ENCODE measurements around the gene ENDOD1.
A peak's percentile ranks its signal among the peaks of the same experiment; 100 is the strongest.

DNA sequence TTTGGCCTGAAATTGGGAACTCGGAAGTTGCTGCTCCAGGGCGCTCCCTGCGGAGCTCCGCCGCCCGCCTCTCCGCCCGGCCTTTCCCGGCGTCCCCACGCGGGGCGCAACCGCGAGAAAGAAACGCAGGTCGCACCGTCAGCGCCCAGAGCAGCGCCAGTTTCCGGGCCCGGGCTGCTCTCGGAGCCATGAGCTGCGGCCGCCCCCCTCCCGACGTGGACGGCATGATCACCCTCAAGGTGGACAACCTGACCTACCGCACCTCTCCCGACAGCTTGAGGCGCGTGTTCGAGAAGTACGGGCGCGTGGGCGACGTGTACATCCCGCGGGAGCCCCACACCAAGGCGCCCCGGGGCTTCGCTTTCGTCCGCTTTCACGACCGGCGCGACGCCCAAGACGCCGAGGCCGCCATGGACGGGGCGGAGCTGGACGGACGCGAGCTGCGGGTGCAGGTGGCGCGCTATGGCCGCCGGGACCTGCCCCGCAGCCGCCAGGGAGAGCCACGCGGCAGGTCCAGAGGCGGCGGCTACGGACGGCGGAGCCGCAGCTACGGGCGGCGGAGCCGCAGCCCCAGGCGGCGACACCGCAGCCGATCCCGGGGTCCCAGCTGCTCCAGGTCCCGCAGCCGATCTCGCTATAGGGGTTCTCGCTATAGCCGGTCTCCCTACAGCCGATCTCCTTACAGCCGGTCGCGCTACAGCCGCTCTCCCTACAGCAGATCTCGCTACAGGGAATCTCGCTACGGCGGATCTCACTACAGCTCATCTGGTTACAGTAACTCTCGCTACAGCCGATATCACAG is 22.4 kb upstream of the ENDOD1 start:
- no peak for TF ChIP-seq EZH2 (IDR thresholded peaks at IDR 0.05; ENCODE audit: insufficient read depth, low read length)
- TF ChIP-seq, protein P1, sequence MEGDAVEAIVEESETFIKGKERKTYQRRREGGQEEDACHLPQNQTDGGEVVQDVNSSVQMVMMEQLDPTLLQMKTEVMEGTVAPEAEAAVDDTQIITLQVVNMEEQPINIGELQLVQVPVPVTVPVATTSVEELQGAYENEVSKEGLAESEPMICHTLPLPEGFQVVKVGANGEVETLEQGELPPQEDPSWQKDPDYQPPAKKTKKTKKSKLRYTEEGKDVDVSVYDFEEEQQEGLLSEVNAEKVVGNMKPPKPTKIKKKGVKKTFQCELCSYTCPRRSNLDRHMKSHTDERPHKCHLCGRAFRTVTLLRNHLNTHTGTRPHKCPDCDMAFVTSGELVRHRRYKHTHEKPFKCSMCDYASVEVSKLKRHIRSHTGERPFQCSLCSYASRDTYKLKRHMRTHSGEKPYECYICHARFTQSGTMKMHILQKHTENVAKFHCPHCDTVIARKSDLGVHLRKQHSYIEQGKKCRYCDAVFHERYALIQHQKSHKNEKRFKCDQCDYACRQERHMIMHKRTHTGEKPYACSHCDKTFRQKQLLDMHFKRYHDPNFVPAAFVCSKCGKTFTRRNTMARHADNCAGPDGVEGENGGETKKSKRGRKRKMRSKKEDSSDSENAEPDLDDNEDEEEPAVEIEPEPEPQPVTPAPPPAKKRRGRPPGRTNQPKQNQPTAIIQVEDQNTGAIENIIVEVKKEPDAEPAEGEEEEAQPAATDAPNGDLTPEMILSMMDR (IDR thresholded peaks at IDR 0.05; ENCODE audit: insufficient read depth, low read depth, low read length) = peak; percentile 35

Data from astrocyte (in vitro differentiated cells and primary cell).